Lower lobe of right lung (tissue), 2 donors: Measurements from ENCODE around the gene GPA33. TPM values are rescaled to one million over a fixed set of nuclear protein-coding genes. Genes with fewer than 3 reads are reported as not detected.
A peak's percentile ranks its signal among the peaks of the same experiment; 100 is the strongest.

Experiments
- ATAC-seq, 2 donors: fragments of 200-7000 bp; cut with Tn5 transposase; one replicate each; pipeline ENCODE4 v1.9.1; 2020 to 2022; ENCODE audit warnings: mild to moderate bottlenecking in 2 of 2, moderate library complexity in 2 of 2
- DNase-seq: peaks from one replicate; pipeline ENCODE4 v3.0.0-alpha.2; 2020
- H3K27ac ChIP-seq: fragments of 200-600 bp; one replicate; pipeline ENCODE4 v1.8.0; 2022
- H3K27me3 ChIP-seq: fragments of 200-600 bp; one replicate; pipeline ENCODE4 v1.8.0; 2022; ENCODE audit warnings: low read depth
- H3K36me3 ChIP-seq: fragments of 200-600 bp; one replicate; pipeline ENCODE4 v1.8.0; 2022; ENCODE audit warnings: mild to moderate bottlenecking
- H3K4me1 ChIP-seq: fragments of 200-600 bp; one replicate; pipeline ENCODE4 v1.8.0; 2022
- H3K4me3 ChIP-seq: fragments of 200-600 bp; one replicate; pipeline ENCODE4 v1.8.0; 2022; ENCODE audit warnings: mild to moderate bottlenecking
- H3K9me3 ChIP-seq: fragments of 200-600 bp; one replicate; pipeline ENCODE4 v1.8.0; 2022
- intact Hi-C: fragments of 100-400 bp; cut with DNase I; formaldehyde crosslinking; loops from one replicate; pipeline ENCODE4 v1.11.0; 2022
- long read RNA-seq: library from polyadenylated mRNA; unstranded; transcript quantifications from one replicate; pipeline ENCODE4 v2.0.0, GENCODE V29; 2021
- total RNA-seq: library from RNA; stranded (reverse); fragmentation: NEBNext Ultra II Directional; extraction: Animal tissue kit (Norgen Biotek cat#: 25700); gene quantifications from one replicate; pipeline ENCODE4 v1.2.1, GENCODE V29; 2021
- TF ChIP-seq, protein P1 (sequence below): fragments of 200-600 bp; IDR thresholded peaks from one replicate; pipeline ENCODE4 v1.8.0; 2022; ENCODE audit warnings: antibody characterized with exemption, mild to moderate bottlenecking
- donor health status: DM: no; HTN: yes; CAD: no; lungs with severe emphysema.

GPA33 gene, protein sequence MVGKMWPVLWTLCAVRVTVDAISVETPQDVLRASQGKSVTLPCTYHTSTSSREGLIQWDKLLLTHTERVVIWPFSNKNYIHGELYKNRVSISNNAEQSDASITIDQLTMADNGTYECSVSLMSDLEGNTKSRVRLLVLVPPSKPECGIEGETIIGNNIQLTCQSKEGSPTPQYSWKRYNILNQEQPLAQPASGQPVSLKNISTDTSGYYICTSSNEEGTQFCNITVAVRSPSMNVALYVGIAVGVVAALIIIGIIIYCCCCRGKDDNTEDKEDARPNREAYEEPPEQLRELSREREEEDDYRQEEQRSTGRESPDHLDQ
- total RNA-seq = 3.6 TPM
- long read RNA-seq, partial matches to known transcripts = 1 of 6 reads
- long read RNA-seq, other reads (novel, unspliced or antisense) = 1 of 6 reads

DNA sequence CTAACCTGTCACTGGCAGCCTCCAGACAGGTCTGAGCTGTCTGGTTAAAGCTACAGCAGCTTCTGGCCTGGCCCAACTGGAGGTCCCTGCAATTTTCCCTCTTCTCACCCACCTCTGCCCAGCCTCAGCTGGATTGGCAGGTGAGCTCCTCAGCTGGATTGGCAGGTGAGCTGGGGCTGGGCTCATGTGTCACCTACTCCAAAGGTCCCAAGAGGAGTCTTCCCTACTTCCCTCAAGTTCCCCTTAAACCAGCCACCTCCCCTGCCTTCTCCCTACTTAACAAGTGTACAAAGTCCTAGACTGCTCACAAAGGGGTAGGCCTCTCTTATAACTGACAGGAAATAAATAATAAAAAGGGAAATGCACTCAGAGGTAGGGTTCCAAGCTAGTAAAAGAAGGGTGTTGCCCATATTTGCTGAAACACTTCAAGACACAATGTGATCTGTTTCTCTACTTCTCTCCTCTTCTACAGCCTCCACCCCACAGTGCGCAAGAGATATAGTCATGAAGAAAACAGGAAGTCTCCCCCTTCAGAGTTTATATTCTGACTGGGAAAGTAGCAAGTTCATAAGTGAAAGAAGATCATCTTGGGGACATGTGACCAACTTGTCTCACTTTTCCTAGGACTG is at the start of gene GPA33:
Gene GPA33 (minus strand): TSS at position 64 of the 629 bp plus-strand sequence. CDS start 90 bp downstream, outside the sequence.
- Histone ChIP-seq H3K9me3 (no peaks in the 10 kb centered on the region), H3K4me1 (no peaks in the 10 kb centered on the region), H3K36me3 (no peaks in the 10 kb centered on the region), H3K4me3 (no peak within 1 kb of the TSS), H3K27ac (peak within 1 kb of the TSS; percentile 75), H3K27me3 (no peaks in the 10 kb centered on the region)
- DNase-seq (no peak), ATAC-seq (peak; percentile 79 to 84)
- TF ChIP-seq, protein P1, sequence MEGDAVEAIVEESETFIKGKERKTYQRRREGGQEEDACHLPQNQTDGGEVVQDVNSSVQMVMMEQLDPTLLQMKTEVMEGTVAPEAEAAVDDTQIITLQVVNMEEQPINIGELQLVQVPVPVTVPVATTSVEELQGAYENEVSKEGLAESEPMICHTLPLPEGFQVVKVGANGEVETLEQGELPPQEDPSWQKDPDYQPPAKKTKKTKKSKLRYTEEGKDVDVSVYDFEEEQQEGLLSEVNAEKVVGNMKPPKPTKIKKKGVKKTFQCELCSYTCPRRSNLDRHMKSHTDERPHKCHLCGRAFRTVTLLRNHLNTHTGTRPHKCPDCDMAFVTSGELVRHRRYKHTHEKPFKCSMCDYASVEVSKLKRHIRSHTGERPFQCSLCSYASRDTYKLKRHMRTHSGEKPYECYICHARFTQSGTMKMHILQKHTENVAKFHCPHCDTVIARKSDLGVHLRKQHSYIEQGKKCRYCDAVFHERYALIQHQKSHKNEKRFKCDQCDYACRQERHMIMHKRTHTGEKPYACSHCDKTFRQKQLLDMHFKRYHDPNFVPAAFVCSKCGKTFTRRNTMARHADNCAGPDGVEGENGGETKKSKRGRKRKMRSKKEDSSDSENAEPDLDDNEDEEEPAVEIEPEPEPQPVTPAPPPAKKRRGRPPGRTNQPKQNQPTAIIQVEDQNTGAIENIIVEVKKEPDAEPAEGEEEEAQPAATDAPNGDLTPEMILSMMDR = no peak
- intact Hi-C loops = no loop called here

DNA sequence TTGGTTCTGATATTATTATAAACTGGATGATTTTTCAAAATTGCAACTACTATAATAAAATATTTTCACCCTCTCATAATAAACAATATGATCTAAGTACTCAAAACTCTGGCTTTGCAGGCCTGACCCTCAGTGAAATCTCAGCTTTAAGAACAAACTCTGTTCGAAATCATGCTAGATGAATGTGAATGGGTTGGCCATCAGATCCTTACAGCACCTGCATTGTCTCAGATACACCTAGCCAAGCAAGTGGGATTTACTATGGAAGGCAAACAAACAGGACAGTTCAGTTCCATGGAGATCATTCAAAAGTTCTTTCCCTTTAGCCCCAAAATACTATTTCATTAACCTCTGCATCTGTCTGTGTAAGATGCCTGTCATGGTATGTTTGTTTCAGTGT is 48.5 kb upstream of the GPA33 start:
- intact Hi-C loops = no loop called here
- Histone ChIP-seq H3K4me3 (no peak overlapping the region), H3K36me3 (no peaks in the 10 kb centered on the region), H3K27me3 (no peaks in the 10 kb centered on the region), H3K9me3 (no peaks in the 10 kb centered on the region), H3K27ac (no peak overlapping the region), H3K4me1 (no peaks in the 10 kb centered on the region)
- ATAC-seq (no peak), DNase-seq (no peak)
- TF ChIP-seq, protein P1 = no peak

DNA sequence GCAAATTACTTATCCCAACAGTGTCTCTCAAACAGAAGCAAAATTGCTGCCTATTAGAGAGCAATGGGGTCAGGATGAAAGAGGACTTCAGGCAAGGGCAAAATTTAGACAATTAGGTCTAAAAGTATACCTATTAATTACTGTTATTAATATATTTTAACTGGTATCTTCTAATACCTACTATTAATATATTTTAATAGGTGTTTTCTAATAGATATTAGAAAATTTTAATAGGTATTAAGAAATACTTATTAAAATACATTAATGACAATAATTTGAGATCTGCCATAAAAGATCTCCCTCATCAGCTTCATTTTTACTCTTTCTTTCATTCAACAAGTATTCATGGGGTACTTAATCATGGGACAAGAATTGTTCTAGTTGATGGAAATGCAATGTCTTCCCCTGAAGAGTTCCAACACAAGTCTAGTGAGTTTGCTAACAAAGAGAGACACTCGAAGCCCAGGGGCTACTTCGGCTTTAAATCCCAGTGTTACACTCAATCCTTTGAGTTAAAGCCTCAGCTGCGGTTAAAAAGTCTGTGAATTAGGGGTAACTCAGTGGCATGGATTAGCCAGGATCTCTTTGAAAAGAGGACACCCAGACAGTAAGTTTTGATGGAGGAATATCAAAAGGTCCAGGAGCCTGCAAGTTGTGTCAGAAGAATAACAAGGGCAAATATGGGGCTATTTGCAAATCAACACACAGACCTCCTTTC is 47.8 kb upstream of the GPA33 start:
- H3K27me3 ChIP-seq = no peaks in the 10 kb centered on the region
- H3K36me3 ChIP-seq = no peaks in the 10 kb centered on the region
- intact Hi-C loops = no loop called here
- H3K4me1 ChIP-seq = no peaks in the 10 kb centered on the region
- no peak overlapping the region for H3K4me3 ChIP-seq
- TF ChIP-seq, protein P1 = no peak
- DNase-seq = no peak
- H3K9me3 ChIP-seq = no peaks in the 10 kb centered on the region
- no peak for ATAC-seq
- no peak overlapping the region for H3K27ac ChIP-seq

DNA sequence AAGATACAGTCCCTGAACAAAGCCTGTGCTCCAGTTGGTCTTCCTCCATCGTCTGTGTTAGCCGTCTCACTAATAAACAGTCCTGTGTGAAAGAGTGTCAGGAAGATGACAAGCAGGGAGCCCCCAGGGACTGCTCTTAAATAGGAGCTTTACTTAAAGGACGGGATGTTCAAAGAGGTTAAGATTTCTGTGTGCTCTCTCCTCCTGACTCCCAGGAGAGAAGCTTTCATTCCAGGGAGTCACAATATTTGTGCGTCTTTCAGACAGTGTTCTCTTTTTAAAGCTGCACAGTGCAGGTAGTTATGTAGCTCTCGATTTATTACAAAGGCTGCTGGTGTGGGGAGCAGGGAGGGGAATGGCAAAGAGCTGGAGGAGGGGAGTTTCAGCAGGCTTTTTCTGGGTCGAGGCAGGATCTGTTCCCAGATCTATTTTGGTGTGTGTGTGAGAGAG is 47.2 kb upstream of the GPA33 start:
- Histone ChIP-seq H3K4me1 (no peaks in the 10 kb centered on the region), H3K9me3 (no peaks in the 10 kb centered on the region), H3K36me3 (no peaks in the 10 kb centered on the region), H3K27me3 (no peaks in the 10 kb centered on the region), H3K4me3 (no peak overlapping the region), H3K27ac (no peak overlapping the region)
- ATAC-seq (no peak), DNase-seq (no peak)
- intact Hi-C loops = no loop called here
- TF ChIP-seq, protein P1 = no peak

DNA sequence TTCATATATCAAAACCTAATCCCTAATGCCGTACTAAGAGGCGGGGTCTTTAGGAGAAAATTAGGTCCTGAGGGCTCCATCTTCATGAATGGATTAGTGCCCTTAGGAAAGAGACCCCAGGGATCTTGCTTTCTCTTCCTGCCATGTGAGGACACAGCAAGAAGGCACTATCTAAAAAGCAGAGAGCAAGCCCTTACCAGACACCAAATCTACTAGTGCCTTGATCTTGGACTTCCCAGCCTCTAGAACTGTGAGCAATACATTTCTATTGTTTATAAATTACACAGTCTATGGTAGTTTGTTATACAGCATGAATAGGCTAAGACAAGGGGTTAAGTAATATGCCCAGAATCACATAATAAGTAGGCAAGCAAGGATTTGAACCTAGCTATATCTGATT is 46.6 kb upstream of the GPA33 start:
- no peak for ATAC-seq

More for the DNA sequence above, 46.6 kb upstream of the GPA33 start:
- intact Hi-C loops = no loop called here
- Histone ChIP-seq H3K4me1 (no peaks in the 10 kb centered on the region), H3K27me3 (no peaks in the 10 kb centered on the region), H3K36me3 (no peaks in the 10 kb centered on the region), H3K4me3 (no peak overlapping the region), H3K9me3 (no peaks in the 10 kb centered on the region), H3K27ac (no peak overlapping the region)
- TF ChIP-seq, protein P1 = no peak
- DNase-seq = no peak
